Activated B cell treated with CpG ODN at 0.5 μM for 24 hours (primary cell): Measurements from ENCODE around the gene PRMT3. TPM values are rescaled to one million over a fixed set of nuclear protein-coding genes. Genes with fewer than 3 reads are reported as not detected.
"Not testable (repeated sequence)": the region's sequence is repeated elsewhere in the genome, so short reads cannot be mapped to it uniquely, and the experiment has no call there.

ENCODE experiments used
- ATAC-seq: fragments of 200-7000 bp; cut with Tn5 transposase; one replicate; pipeline ENCODE4 v1.10.0; 2021; ENCODE audit warnings: low read depth, mild to moderate bottlenecking, moderate library complexity
- CTCF ChIA-PET: fragments of 350-600 bp; sonication (Branson Sonifier 250); formaldehyde crosslinking; loops from one replicate; lab custom pipeline; 2021; ENCODE audit warnings: antibody characterized with exemption; lab: Charles Lee
- POLR2A ChIA-PET: fragments of 350-600 bp; sonication (Branson Sonifier 250); formaldehyde crosslinking; loops from one replicate; lab custom pipeline; 2021; ENCODE audit warnings: antibody characterized with exemption; lab: Charles Lee
- DNase-seq: peaks from one replicate; pipeline ENCODE4 v3.0.0; 2022
- H3K27ac Mint-ChIP-seq: one replicate; pipeline ENCODE4 v1.8.0; 2020; ENCODE audit warnings: mixed read lengths
- H3K27me3 Mint-ChIP-seq: one replicate; pipeline ENCODE4 v1.8.0; 2021; ENCODE audit warnings: mixed read lengths
- H3K36me3 Mint-ChIP-seq: one replicate; pipeline ENCODE4 v1.8.0; 2021; ENCODE audit warnings: low read depth, mixed read lengths
- H3K4me1 Mint-ChIP-seq: one replicate; pipeline ENCODE4 v1.8.0; 2021; ENCODE audit warnings: mixed read lengths
- H3K4me3 Mint-ChIP-seq: one replicate; pipeline ENCODE4 v1.8.0; 2020; ENCODE audit warnings: mild to moderate bottlenecking, mixed read lengths
- H3K9me3 Mint-ChIP-seq: one replicate; pipeline ENCODE4 v1.8.0; 2020; ENCODE audit warnings: mixed read lengths
- intact Hi-C: fragments of 100-400 bp; cut with micrococcal nuclease; formaldehyde crosslinking; loops from one replicate; pipeline ENCODE4 v1.15.1; 2024
- total RNA-seq: library from RNA; stranded (reverse); gene quantifications from 2 replicates; pipeline ENCODE4 v1.2.3, GENCODE V29; 2022
- TF ChIP-seq, protein P1 (sequence below): fragments of 200-600 bp; IDR thresholded peaks from one replicate; pipeline ENCODE4 v1.8.0; 2022; ENCODE audit warnings: antibody characterized with exemption, mild to moderate bottlenecking

The PRMT3 gene
- total RNA-seq, 1 donor from 2014 or later, result 24.9 TPM

DNA sequence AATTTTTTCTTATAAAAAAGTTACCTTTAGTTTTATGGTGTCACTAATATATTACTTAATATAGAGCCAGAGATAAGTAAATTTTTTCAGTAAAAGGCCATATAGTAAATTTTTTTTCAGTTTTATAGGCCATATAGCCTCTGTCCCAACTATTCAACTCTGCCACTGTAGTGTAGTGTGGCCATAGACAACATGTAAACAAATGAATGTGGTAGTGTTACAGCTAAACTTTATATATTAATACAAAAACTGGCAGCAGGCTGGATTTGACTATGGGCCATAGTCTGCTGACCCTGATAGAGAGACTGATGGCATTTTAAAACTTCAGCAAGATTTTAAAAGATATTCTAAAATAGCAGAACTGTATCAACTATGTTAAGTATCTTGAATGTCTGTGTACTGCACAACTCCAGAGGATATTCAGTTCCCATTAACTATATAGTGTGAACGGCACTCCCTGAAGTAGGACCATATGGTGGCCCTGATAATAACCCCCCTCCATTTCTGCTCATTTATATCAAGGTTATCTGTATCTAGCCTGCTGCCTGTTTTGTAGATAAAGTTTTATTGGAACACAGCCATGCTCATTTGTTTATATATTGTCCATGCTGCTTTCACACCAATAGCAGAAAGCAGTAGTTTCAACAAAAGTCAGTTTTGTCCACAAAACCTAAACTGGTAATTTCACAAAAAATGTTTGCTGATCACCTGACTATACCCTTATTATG, 71.6 kb downstream of the PRMT3 start:
- no peaks in the 10 kb centered on the region for H3K27me3 Mint-ChIP-seq
- no peaks in the 10 kb centered on the region for H3K9me3 Mint-ChIP-seq
- ChIA-PET CTCF (no interaction called here), POLR2A (no interaction called here)
- H3K36me3 Mint-ChIP-seq, result peaks cover 53% of the 10 kb centered on the region
- intact Hi-C loops, result no loop called here
- H3K27ac Mint-ChIP-seq, result no peak overlapping the region
- H3K4me3 Mint-ChIP-seq, result no peak overlapping the region
- ATAC-seq, result no peak
- no peak for DNase-seq
- TF ChIP-seq, protein P1, sequence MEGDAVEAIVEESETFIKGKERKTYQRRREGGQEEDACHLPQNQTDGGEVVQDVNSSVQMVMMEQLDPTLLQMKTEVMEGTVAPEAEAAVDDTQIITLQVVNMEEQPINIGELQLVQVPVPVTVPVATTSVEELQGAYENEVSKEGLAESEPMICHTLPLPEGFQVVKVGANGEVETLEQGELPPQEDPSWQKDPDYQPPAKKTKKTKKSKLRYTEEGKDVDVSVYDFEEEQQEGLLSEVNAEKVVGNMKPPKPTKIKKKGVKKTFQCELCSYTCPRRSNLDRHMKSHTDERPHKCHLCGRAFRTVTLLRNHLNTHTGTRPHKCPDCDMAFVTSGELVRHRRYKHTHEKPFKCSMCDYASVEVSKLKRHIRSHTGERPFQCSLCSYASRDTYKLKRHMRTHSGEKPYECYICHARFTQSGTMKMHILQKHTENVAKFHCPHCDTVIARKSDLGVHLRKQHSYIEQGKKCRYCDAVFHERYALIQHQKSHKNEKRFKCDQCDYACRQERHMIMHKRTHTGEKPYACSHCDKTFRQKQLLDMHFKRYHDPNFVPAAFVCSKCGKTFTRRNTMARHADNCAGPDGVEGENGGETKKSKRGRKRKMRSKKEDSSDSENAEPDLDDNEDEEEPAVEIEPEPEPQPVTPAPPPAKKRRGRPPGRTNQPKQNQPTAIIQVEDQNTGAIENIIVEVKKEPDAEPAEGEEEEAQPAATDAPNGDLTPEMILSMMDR, result no peak
- H3K4me1 Mint-ChIP-seq, result no peaks in the 10 kb centered on the region

DNA sequence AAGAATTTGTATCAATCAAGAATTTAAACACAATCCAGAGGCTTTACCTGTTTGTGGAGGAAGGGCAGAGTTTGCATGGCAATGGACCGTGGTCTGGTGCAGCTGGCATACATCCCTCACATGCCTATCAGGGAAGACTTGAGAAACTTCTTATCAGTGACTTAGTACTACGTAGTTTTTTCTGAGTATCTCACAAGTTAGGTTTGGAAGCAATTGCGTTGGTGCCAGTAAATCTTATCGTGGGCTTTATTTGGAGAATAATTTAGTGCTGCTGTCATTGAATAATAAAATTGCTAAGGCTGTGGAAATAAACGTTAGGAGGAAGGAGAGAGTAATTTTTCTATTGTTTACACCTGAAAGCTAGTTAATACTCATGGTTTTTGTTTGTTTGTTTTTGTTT, 72.3 kb downstream of the PRMT3 start:
- CTCF ChIA-PET, result no interaction called here
- H3K36me3 Mint-ChIP-seq, result peaks cover 57% of the 10 kb centered on the region
- ATAC-seq (no peak), DNase-seq (no peak)
- H3K9me3 Mint-ChIP-seq, result no peaks in the 10 kb centered on the region
- no peak overlapping the region for H3K4me3 Mint-ChIP-seq
- no peaks in the 10 kb centered on the region for H3K27me3 Mint-ChIP-seq
- no peak overlapping the region for H3K27ac Mint-ChIP-seq
- no peaks in the 10 kb centered on the region for H3K4me1 Mint-ChIP-seq
- POLR2A ChIA-PET, result no interaction called here
- intact Hi-C loops, result no loop called here
- TF ChIP-seq, protein P1, result no peak

DNA sequence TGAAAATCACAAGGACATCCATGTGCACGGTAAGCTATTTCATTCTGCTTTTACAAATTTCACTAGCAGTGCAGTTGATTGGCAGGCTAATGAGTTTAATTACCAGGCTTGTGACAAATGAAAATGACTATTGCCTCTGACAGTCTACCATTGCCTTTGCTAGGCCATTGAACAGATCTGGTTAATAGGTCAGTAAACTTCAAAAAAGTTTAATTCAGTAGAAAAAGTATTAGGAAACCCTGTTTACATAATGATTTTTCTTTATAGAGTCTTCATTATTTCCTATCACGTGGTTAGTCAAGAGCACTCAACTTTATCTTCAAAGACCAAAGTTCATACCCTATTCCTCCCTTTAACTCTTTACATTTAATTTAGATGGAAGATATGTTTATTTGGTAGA, 77.0 kb downstream of the PRMT3 start:
- H3K9me3 Mint-ChIP-seq, result no peaks in the 10 kb centered on the region
- DNase-seq (no peak), ATAC-seq (no peak)
- ChIA-PET CTCF (no interaction called here), POLR2A (no interaction called here)
- H3K27ac Mint-ChIP-seq, result no peak overlapping the region
- H3K4me1 Mint-ChIP-seq, result no peaks in the 10 kb centered on the region
- H3K36me3 Mint-ChIP-seq, result peaks cover 69% of the 10 kb centered on the region
- intact Hi-C loops, result no loop called here
- TF ChIP-seq, protein P1, result no peak
- H3K27me3 Mint-ChIP-seq, result no peaks in the 10 kb centered on the region
- H3K4me3 Mint-ChIP-seq, result no peak overlapping the region

GRCh38 chr11:20467487-20468185, 80.1 kb downstream of the PRMT3 start:
- intact Hi-C loops, result no loop called here
- Mint-ChIP-seq H3K27me3 (no peaks in the 10 kb centered on the region), H3K9me3 (peaks cover 4% of the 10 kb centered on the region), H3K4me1 (peaks cover 4% of the 10 kb centered on the region), H3K27ac (no peak overlapping the region), H3K4me3 (no peak overlapping the region), H3K36me3 (peaks cover 69% of the 10 kb centered on the region)
- POLR2A ChIA-PET, result no interaction called here
- DNase-seq, result no peak
- TF ChIP-seq, protein P1, result no peak
- CTCF ChIA-PET, result no interaction called here
- ATAC-seq, result no peak

DNA sequence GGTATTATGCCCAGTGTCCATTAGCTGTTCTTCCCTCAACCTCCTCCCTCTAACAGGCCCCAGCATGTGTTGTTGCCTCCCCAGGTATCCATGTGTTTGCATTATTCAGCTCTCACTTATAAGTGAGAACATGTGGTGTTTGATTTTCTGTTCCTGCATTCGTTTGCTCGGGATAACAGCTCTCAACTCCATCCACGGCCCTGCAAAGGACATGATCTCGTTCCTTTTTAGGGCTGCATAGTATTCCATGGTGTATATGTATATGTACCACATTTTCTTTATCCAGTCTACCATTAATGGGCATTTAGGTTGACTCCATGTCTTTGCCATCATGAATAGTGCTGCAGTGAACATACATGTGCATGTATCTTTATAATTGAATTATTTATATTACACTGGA, 82.8 kb downstream of the PRMT3 start:
- ChIA-PET CTCF (no interaction called here), POLR2A (no interaction called here)
- Mint-ChIP-seq H3K27ac (no peak overlapping the region), H3K9me3 (peaks cover 4% of the 10 kb centered on the region), H3K27me3 (no peaks in the 10 kb centered on the region), H3K4me1 (peaks cover 19% of the 10 kb centered on the region), H3K36me3 (peaks cover 51% of the 10 kb centered on the region), H3K4me3 (no peak overlapping the region)
- TF ChIP-seq, protein P1, result no peak
- ATAC-seq, result no peak
- no peak for DNase-seq
- intact Hi-C loops, result no loop called here

DNA sequence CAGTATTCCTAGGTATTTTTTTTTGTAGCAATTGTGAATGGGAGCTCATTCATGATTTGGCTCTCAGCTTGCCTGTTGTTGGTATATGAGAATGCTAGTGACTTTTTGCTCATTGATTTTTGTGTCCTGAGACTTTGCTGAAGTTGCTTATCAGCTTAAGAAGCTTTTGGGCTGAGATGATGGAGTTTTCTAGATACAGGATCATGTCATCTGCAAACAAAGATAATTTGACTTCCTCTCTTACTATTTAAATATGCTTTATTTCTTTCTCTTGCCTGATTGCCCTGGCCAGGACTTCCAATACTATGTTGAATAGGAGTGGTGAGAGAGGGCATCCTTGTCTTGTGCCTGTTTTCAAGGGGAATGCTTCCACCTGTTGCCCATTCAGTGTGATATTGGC, 84.4 kb downstream of the PRMT3 start:
- CTCF ChIA-PET, intact Hi-C loops, ATAC-seq, H3K27ac Mint-ChIP-seq, H3K9me3 Mint-ChIP-seq, H3K4me3 Mint-ChIP-seq, DNase-seq, POLR2A ChIA-PET, H3K27me3 Mint-ChIP-seq: not testable (repeated sequence)
- H3K4me1 Mint-ChIP-seq, result peaks cover 22% of the 10 kb centered on the region
- H3K36me3 Mint-ChIP-seq, result peaks cover 45% of the 10 kb centered on the region
